Stomach (tissue), 9 donors: ENCODE data around the gene SH3BP5. TPM values are rescaled to one million over a fixed set of nuclear protein-coding genes. Genes with fewer than 3 reads are reported as not detected.

Experiments
- DNase-seq, 2 donors: peaks; one replicate each; pipeline versions ENCODE4 v3.0.0 to v3.0.0-alpha.2; 2013 to 2019
- H3K27ac ChIP-seq, 5 donors: fragments of 200-600 bp in 4 of 5; sonication (generic) in 4 of 5; one replicate each; pipeline ENCODE4 v1.5.1; 2013 to 2019; ENCODE audit warnings: mild to moderate bottlenecking in 1 of 5, moderate library complexity in 1 of 5
- H3K27me3 ChIP-seq, 3 donors: fragments of 200-600 bp; sonication (generic); one replicate each; pipeline ENCODE4 v1.5.1; 2017 to 2019; ENCODE audit warnings: mixed run types in 1 of 3
- H3K36me3 ChIP-seq, 4 donors: fragments of 200-600 bp; sonication (generic); 1 replicate in 3 of 4; 2 replicates in 1 of 4; pipeline ENCODE4 v1.5.1; 2016 to 2019
- H3K4me1 ChIP-seq, 4 donors: fragments of 200-600 bp; sonication (generic); one replicate each; pipeline ENCODE4 v1.5.1; 2016 to 2019
- H3K4me3 ChIP-seq, 4 donors: fragments of 200-600 bp; sonication (generic) in 3 of 4; one replicate each; pipeline ENCODE4 v1.5.1; 2016 to 2019; ENCODE audit warnings: mild to moderate bottlenecking in 1 of 4
- H3K9me3 ChIP-seq, 4 donors: fragments of 200-600 bp; sonication (generic); one replicate each; pipeline ENCODE4 v1.5.1; 2016 to 2019
- EP300 ChIP-seq: sonication (generic); formaldehyde crosslinking; IDR thresholded peaks from one replicate; pipeline ENCODE4 v1.6.1; 2017; ENCODE audit warnings: antibody characterized with exemption
- POLR2A ChIP-seq, 4 donors: fragments of 450-650 bp; IDR thresholded peaks; one replicate each; pipeline ENCODE4 v1.6.1; 2016; ENCODE audit warnings: antibody characterized with exemption in 4 of 4, control low read depth in 2 of 4, mild to moderate bottlenecking in 1 of 4, moderate library complexity in 1 of 4
- POLR2AphosphoS5 ChIP-seq, 3 donors: sonication (generic); formaldehyde crosslinking; IDR thresholded peaks; one replicate each; pipeline ENCODE4 v1.6.1; 2016; ENCODE audit warnings: antibody characterized with exemption in 3 of 3
- WGBS, 5 donors: extraction: QIAGEN DNeasy Blood & Tissue Kit in 3 of 5; methylation state at CpG; one replicate each; pipeline versions ENCODE4 v1.1.5 to v1.1.7; 2013 to 2018; 5-methylcytosine and 5-hydroxymethylcytosine counted together
- intact Hi-C: fragments of 100-400 bp; cut with DNase I; formaldehyde crosslinking; loops from one replicate; pipeline ENCODE4 v1.15.1; 2023; ENCODE audit warnings: low total_unique reads
- polyA plus RNA-seq, 3 donors: library from polyadenylated mRNA; stranded (reverse); fragments of 200-250 nt; gene quantifications; one replicate each; pipeline ENCODE4 v1.2.3, GENCODE V29; 2013
- total RNA-seq, 5 donors: library from RNA; depleted of rRNA; stranded (reverse); fragments of >200 nt; gene quantifications; one replicate each; pipeline versions ENCODE4 v1.1.0 to v1.2.3, GENCODE V29; 2014 to 2016
- TF ChIP-seq, protein P1 (sequence below), 7 experiments: fragments of 450-650 bp in 4 of 7; fragments of 200-600 bp in 3 of 7; sonication (generic) in 3 of 7; IDR thresholded peaks; one replicate each; pipeline ENCODE4 v1.5.1; 2016 to 2019; ENCODE audit warnings: antibody characterized with exemption in 7 of 7, control low read depth in 2 of 7, mild to moderate bottlenecking in 1 of 7
- donor health status: healthy with polysubstance abuse.
- donor health status: Bipolar disorder and iron deficiency.
- donor health status: healthy.

SH3BP5 gene
- total and polyA plus RNA-seq, 8 donors = 1.8 to 43.7 (median 18.9) TPM

DNA sequence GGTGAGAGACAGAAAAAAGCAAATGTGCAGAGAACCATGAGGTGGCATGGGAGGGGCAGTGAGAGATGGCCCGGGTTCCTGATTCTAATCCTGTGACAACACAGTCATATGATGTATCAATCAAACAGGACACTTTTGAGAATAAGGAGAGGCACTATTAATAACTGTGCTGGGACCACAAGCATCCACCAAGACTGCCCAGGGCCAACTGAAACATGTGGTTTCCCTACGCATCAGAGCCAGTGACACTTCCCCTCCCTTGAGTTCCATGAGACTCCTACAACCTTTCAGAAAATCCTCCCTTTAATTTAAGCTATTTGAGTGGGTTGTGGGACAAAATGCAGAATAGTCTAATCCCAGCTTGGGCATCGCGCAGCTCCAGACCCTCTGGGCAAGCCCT, 17.4 kb downstream of the SH3BP5 start:
- Histone ChIP-seq H3K4me1 (peaks cover 5 to 55% (median 18%) of the 10 kb centered on the region in 4 donors), H3K9me3 (no peaks in the 10 kb centered on the region), H3K36me3 (no peaks in the 10 kb centered on the region), H3K27me3 (no peaks in the 10 kb centered on the region), H3K4me3 (no peak overlapping the region), H3K27ac (peak overlapping the region in 2 of 5 donors; percentile 10 to 40)
- DNase-seq = no peak
- TF ChIP-seq POLR2A (IDR thresholded peaks at IDR 0.05) (no peak), POLR2AphosphoS5 (IDR thresholded peaks at IDR 0.05) (no peak), EP300 (no peak)
- TF ChIP-seq, protein P1, sequence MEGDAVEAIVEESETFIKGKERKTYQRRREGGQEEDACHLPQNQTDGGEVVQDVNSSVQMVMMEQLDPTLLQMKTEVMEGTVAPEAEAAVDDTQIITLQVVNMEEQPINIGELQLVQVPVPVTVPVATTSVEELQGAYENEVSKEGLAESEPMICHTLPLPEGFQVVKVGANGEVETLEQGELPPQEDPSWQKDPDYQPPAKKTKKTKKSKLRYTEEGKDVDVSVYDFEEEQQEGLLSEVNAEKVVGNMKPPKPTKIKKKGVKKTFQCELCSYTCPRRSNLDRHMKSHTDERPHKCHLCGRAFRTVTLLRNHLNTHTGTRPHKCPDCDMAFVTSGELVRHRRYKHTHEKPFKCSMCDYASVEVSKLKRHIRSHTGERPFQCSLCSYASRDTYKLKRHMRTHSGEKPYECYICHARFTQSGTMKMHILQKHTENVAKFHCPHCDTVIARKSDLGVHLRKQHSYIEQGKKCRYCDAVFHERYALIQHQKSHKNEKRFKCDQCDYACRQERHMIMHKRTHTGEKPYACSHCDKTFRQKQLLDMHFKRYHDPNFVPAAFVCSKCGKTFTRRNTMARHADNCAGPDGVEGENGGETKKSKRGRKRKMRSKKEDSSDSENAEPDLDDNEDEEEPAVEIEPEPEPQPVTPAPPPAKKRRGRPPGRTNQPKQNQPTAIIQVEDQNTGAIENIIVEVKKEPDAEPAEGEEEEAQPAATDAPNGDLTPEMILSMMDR (IDR thresholded peaks at IDR 0.05) = no peak
- WGBS, 5 donors = 83 to 91% (median 86%) methylated on average over 4 of the region's 4 CpGs
- intact Hi-C loops = no loop called here

GRCh38 chr3:15314276-15314675, 18.1 kb downstream of the SH3BP5 start:
- no peak for TF ChIP-seq POLR2A (IDR thresholded peaks at IDR 0.05)
- TF ChIP-seq EP300 = no peak
- TF ChIP-seq POLR2AphosphoS5 (IDR thresholded peaks at IDR 0.05) = no peak
- TF ChIP-seq, protein P1 (IDR thresholded peaks at IDR 0.05) = no peak
- no peaks in the 10 kb centered on the region for H3K27me3 ChIP-seq
- DNase-seq = no peak
- no peak overlapping the region for H3K27ac ChIP-seq
- H3K36me3 ChIP-seq = no peaks in the 10 kb centered on the region
- no peaks in the 10 kb centered on the region for H3K9me3 ChIP-seq
- intact Hi-C loops = no loop called here
- 91 to 100% (median 100%) methylated on average over 1 of the region's 1 CpG for WGBS, 5 donors
- H3K4me1 ChIP-seq = peaks cover 1 to 53% (median 20%) of the 10 kb centered on the region in 4 donors
- no peak overlapping the region for H3K4me3 ChIP-seq

DNA sequence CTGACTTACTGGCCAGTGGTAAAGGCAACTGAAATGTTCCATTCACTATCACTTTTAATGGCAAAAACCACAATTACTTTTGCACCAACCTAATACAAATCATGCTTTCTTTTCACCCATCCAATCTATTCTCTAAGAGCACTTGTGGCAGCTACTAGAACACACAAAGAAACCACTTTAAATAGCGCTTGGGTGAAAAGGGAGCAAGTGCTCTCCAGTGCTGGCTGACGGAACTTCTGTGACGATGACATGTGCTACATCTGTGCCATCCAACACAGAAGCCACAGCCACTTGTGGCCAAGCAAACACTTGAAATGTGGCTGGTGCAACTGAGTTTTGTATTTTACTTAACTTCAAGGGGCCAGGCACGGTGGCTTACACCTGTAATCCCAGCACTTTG, 18.9 kb downstream of the SH3BP5 start:
- WGBS, 5 donors = 90 to 95% (median 91%) methylated on average over 4 of the region's 4 CpGs
- Histone ChIP-seq H3K27ac (no peak overlapping the region), H3K4me3 (no peak overlapping the region), H3K9me3 (no peaks in the 10 kb centered on the region), H3K36me3 (no peaks in the 10 kb centered on the region), H3K27me3 (no peaks in the 10 kb centered on the region), H3K4me1 (peaks cover 0 to 45% (median 20%) of the 10 kb centered on the region in 4 donors)
- intact Hi-C loops = no loop called here
- no peak for DNase-seq
- no peak for TF ChIP-seq POLR2AphosphoS5 (IDR thresholded peaks at IDR 0.05)
- TF ChIP-seq POLR2A (IDR thresholded peaks at IDR 0.05) = no peak
- TF ChIP-seq EP300 = no peak
- TF ChIP-seq, protein P1 (IDR thresholded peaks at IDR 0.05) = no peak

GRCh38 chr3:15312550-15312949, 19.8 kb downstream of the SH3BP5 start:
- no peak for DNase-seq
- peaks cover 0 to 40% (median 20%) of the 10 kb centered on the region in 4 donors for H3K4me1 ChIP-seq
- no peak for TF ChIP-seq POLR2AphosphoS5 (IDR thresholded peaks at IDR 0.05)
- TF ChIP-seq EP300 = no peak
- TF ChIP-seq, protein P1 (IDR thresholded peaks at IDR 0.05) = no peak
- TF ChIP-seq POLR2A (IDR thresholded peaks at IDR 0.05) = no peak
- no peaks in the 10 kb centered on the region for H3K9me3 ChIP-seq
- no peaks in the 10 kb centered on the region for H3K27me3 ChIP-seq
- WGBS, 5 donors = 42 to 91% (median 49%) methylated on average over 2 of the region's 2 CpGs
- H3K36me3 ChIP-seq = no peaks in the 10 kb centered on the region
- intact Hi-C loops = no loop called here
- H3K4me3 ChIP-seq = no peak overlapping the region
- no peak overlapping the region for H3K27ac ChIP-seq
